Stimulated activated CD4-positive, alpha-beta T cell treated with anti-CD3 and anti-CD28 coated beads, TNF-alpha, amount 100 ng/mL, for 24 hours (primary cell): ENCODE results near the gene PLA2G2A.

Source experiments
- DNase-seq, 3 experiments: peaks; one replicate each; pipeline ENCODE4 v3.0.0-alpha.2; 2020; ENCODE audit warnings: low read depth in 3 of 3

PLA2G2A gene

DNA sequence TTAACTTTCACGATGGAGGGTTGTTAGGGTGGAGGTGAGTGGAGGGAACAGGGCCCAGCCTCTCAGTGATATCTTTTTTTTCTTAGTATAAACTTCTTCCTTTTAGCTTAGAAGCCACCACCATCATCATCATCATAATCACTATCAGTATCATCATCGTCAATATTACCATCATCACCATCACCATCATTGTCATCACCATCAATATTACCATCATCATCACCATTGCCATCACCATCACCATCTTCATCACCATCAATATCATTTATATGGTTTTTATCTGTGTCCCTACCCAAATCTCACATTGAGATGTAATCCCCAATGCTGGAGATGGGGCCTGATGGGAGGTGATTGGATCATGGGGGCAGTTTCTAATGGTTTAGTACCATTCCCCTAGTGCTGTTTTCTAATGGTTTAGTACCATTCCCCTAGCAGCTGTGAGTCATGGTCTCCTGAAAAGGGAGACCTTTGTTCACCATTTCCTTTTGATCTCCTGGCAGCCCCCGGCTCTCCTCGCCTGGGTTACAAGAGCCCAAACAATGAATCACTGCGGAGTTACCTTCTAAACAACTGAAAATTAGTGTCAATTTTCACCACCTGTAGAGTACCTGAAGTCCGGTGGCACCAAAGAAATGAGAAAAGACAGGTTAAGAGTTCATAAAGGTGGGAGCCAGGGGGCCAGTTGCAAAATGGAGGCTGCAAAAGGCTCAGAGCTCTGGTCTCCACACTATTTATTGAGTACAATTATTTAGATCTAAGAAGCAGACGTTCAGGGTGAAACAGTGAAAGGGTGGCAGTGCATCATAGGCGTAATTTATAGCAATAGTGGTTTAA lies 52.9 kb downstream of the PLA2G2A start:
- DNase-seq: no peak
